GM12872 (cell line): ENCODE data around the gene KLF18.

Source experiments
- CTCF ChIP-seq: IDR thresholded peaks from 3 replicates; pipeline ENCODE4 v1.5.1; 2011; ENCODE audit warnings: low read depth, mild to moderate bottlenecking, low read length, moderate library complexity; ENCODE audit not compliant: insufficient read depth

KLF18 gene

GRCh38 chr1:44105810-44106209, 35.6 kb downstream of the KLF18 start:
- TF ChIP-seq CTCF: no peak

- TF ChIP-seq CTCF: peak; percentile 29; the same call in 1 of the 3 replicates
Observed at GRCh38 chr1:44103270-44104131, 37.9 kb downstream of the KLF18 start.

- no peak for TF ChIP-seq CTCF
Observed at GRCh38 chr1:44101328-44101727, 40.1 kb downstream of the KLF18 start.

- TF ChIP-seq CTCF: no peak
Observed at GRCh38 chr1:44100183-44100868, 41.1 kb downstream of the KLF18 start.

GRCh38 chr1:44094047-44094446, 47.4 kb downstream of the KLF18 start:
- TF ChIP-seq CTCF: no peak

- TF ChIP-seq CTCF: no peak
Observed at GRCh38 chr1:44090429-44091252, 50.8 kb downstream of the KLF18 start.

- TF ChIP-seq CTCF: no peak
Observed at GRCh38 chr1:44089371-44090048, 51.9 kb downstream of the KLF18 start.
